Measurements from ENCODE around the gene RPRD1A. TPM values are rescaled to one million over a fixed set of nuclear protein-coding genes. Genes with fewer than 3 reads are reported as not detected.

The RPRD1A gene
- total and polyA plus RNA-seq, 9 of the 15 experiments (the other 6 are each of a cell fraction or from before 2014, with no cell fraction given): 30.2 to 142 (median 66.0) TPM

GRCh38 chr18:36009214-36009613, 58.1 kb downstream of the RPRD1A start:
- Histone ChIP-seq H3K4me2 (ENCODE audit: insufficient read depth, low read length) (no peak overlapping the region), H4K20me1 (replicated peaks; ENCODE audit: control insufficient read depth, insufficient read depth, low read length) (no peaks in the 10 kb centered on the region), H3K9me1 (ENCODE audit: control insufficient read depth, insufficient read depth, low read length) (no peaks in the 10 kb centered on the region), H3K9me3 (replicated peaks; ENCODE audit: control insufficient read depth, insufficient read depth, low read depth, low read length) (no peaks in the 10 kb centered on the region), H3K4me3 (no peak overlapping the region), H2AFZ (ENCODE audit: low read depth, low read length) (no peak overlapping the region), H3K79me2 (ENCODE audit: control insufficient read depth, insufficient read depth, low read length) (no peaks in the 10 kb centered on the region), H3K27me3 (ENCODE audit: control insufficient read depth in 2 of 2, insufficient read depth in 2 of 2, low read length in 2 of 2) (no peaks in the 10 kb centered on the region), H3K4me1 (replicated peaks in 1 of 2; ENCODE audit: control insufficient read depth in 2 of 2, insufficient read depth in 2 of 2, low read length in 2 of 2) (no peaks in the 10 kb centered on the region), H3K36me3 (ENCODE audit: control insufficient read depth, insufficient read depth, low read length) (no peaks in the 10 kb centered on the region), H3K27ac (ENCODE audit: extremely low read depth, low read depth, low read length) (no peak overlapping the region), H3K9ac (ENCODE audit: insufficient read depth in 1 of 2, low read depth in 2 of 2, low read length in 2 of 2) (no peak overlapping the region)
- 48% methylated on average over 3 of the region's 3 CpGs for WGBS (ENCODE audit: insufficient coverage, low coverage, missing lambda C conversion rate)
- ATAC-seq (peak; percentile 58; the same call in 2 of the 3 replicates), DNase-seq (ENCODE audit: extremely low read depth in 1 of 4, low spot score in 3 of 4) (no peak), FAIRE-seq (no peak)
- no TSS peak for BruUV-seq (replicated peaks)
- ChIA-PET CTCF (ENCODE audit: low intra/inter-chr PET ratio) (no interaction called here), POLR2A (no interaction called here)
- intact Hi-C loops (cut with micrococcal nuclease): no loop called here
- no peak for TF ChIP-seq PPARD (CRISPR knock-in tag; IDR thresholded peaks at IDR 0.05)
- in situ Hi-C loops (cut with MboI): no loop called here

GRCh38 chr18:36006997-36007396, 60.4 kb downstream of the RPRD1A start:
- Histone ChIP-seq H3K79me2 (ENCODE audit: control insufficient read depth, insufficient read depth, low read length) (no peaks in the 10 kb centered on the region), H3K4me1 (replicated peaks in 1 of 2; ENCODE audit: control insufficient read depth in 2 of 2, insufficient read depth in 2 of 2, low read length in 2 of 2) (no peaks in the 10 kb centered on the region), H2AFZ (ENCODE audit: low read depth, low read length) (no peak overlapping the region), H3K27ac (ENCODE audit: extremely low read depth, low read depth, low read length) (no peak overlapping the region), H3K4me2 (ENCODE audit: insufficient read depth, low read length) (no peak overlapping the region), H3K9me1 (ENCODE audit: control insufficient read depth, insufficient read depth, low read length) (no peaks in the 10 kb centered on the region), H3K27me3 (ENCODE audit: control insufficient read depth in 2 of 2, insufficient read depth in 2 of 2, low read length in 2 of 2) (no peaks in the 10 kb centered on the region), H3K9ac (ENCODE audit: insufficient read depth in 1 of 2, low read depth in 2 of 2, low read length in 2 of 2) (no peak overlapping the region), H4K20me1 (replicated peaks; ENCODE audit: control insufficient read depth, insufficient read depth, low read length) (no peaks in the 10 kb centered on the region), H3K36me3 (ENCODE audit: control insufficient read depth, insufficient read depth, low read length) (no peaks in the 10 kb centered on the region), H3K4me3 (no peak overlapping the region), H3K9me3 (replicated peaks; ENCODE audit: control insufficient read depth, insufficient read depth, low read depth, low read length) (no peaks in the 10 kb centered on the region)
- 85% methylated on average over 2 of the region's 2 CpGs for WGBS (ENCODE audit: insufficient coverage, low coverage, missing lambda C conversion rate)
- FAIRE-seq (no peak), DNase-seq (ENCODE audit: extremely low read depth in 1 of 4, low spot score in 3 of 4) (no peak), ATAC-seq (no peak)
- CTCF ChIA-PET (ENCODE audit: low intra/inter-chr PET ratio): no interaction called here
- no TSS peak for BruUV-seq (replicated peaks)
- intact Hi-C loops (cut with micrococcal nuclease) (no loop called here), in situ Hi-C loops (cut with MboI) (no loop called here)
- TF ChIP-seq RFX5 (IDR thresholded peaks at IDR 0.05; ENCODE audit: low read depth, low read length): no peak
- no peak for TF ChIP-seq IRF9 (tag; IDR thresholded peaks at IDR 0.05)
- TF ChIP-seq CEBPG (CRISPR knock-in tag; IDR thresholded peaks at IDR 0.05): no peak
- TF ChIP-seq CEBPG (tag; conservative IDR thresholded peaks at IDR 0.05 in 1 of 2, IDR thresholded peaks at IDR 0.05 in 1 of 2): 0 out of 4 replicates have a peak, but pooled peaks of 1 of the 2 experiments have one; percentile 21
- no peak for TF ChIP-seq OTX1 (CRISPR knock-in tag; IDR thresholded peaks at IDR 0.05)
- TF ChIP-seq FOXK1 (CRISPR knock-in tag; IDR thresholded peaks at IDR 0.05; ENCODE audit: borderline replicate concordance): no peak
- TF ChIP-seq CEBPB (tag; IDR thresholded peaks at IDR 0.05): peak; percentile 30; the same call in 1 of the 2 replicates
- no peak for TF ChIP-seq THRAP3 (IDR thresholded peaks at IDR 0.05; ENCODE audit: borderline replicate concordance)
- TF ChIP-seq ZNF77 (CRISPR knock-in tag; IDR thresholded peaks at IDR 0.05): no peak
- TF ChIP-seq NFYB (IDR thresholded peaks at IDR 0.05; ENCODE audit: extremely low read depth, insufficient read length): no peak
- TF ChIP-seq NCOA1 (IDR thresholded peaks at IDR 0.05; ENCODE audit: low read depth): no peak
- no peak for TF ChIP-seq ZNF586 (CRISPR knock-in tag; conservative IDR thresholded peaks at IDR 0.05)
- no peak for TF ChIP-seq RNF2 (IDR thresholded peaks at IDR 0.05)
- TF ChIP-seq CHD2 (IDR thresholded peaks at IDR 0.05; ENCODE audit: low read depth, low read length): no peak
- TF ChIP-seq ZNF174 (CRISPR knock-in tag; IDR thresholded peaks at IDR 0.05): no peak
- no peak for TF ChIP-seq THRB (CRISPR knock-in tag; conservative IDR thresholded peaks at IDR 0.05)
- TF ChIP-seq SREBF1 (IDR thresholded peaks at IDR 0.05; ENCODE audit: borderline replicate concordance, low read depth, low read length): no peak
- POLR2A ChIA-PET: no interaction called here
